GM12874 (cell line): ENCODE data around the gene CCDC198.

Experiments
- TF ChIP-seq, protein P1 (sequence below): IDR thresholded peaks from 2 replicates; pipeline ENCODE4 v1.5.1; 2011; ENCODE audit warnings: low read depth, mild to moderate bottlenecking, control low read depth, low read length, moderate library complexity; ENCODE audit not compliant: insufficient read depth

Gene CCDC198

DNA sequence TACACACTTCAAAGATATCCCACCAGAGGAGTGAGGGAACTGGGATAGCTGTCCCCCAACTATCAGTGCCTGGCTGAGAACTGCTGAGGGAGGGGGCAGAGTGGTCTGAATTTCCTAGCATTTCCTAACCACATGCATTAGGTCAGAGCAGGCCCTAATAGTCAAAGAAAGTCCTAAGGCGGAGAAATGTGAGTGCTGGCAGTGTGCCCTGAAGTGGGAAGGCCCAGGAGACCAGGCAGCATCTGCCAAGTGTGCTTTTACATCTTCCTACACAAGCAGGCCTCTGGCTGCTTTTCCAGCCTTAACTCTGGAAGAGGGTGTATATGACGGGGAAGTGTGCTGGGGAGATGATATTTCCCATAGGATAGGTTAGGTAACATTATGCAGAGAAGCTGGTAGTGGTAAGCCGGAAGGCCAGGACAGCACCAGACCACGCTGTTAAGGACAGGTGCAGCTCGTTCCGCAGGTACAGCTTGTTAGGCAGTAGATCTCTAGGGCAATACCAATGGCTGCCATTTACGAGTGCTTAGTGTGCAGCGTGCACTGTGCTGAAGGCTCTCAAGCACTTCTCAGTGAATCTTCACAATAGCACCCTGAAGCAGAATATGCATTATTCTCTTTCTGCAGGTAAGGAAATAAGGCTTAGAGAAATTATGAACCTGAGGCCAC, 9.1 kb upstream of the CCDC198 start:
- TF ChIP-seq, protein P1, sequence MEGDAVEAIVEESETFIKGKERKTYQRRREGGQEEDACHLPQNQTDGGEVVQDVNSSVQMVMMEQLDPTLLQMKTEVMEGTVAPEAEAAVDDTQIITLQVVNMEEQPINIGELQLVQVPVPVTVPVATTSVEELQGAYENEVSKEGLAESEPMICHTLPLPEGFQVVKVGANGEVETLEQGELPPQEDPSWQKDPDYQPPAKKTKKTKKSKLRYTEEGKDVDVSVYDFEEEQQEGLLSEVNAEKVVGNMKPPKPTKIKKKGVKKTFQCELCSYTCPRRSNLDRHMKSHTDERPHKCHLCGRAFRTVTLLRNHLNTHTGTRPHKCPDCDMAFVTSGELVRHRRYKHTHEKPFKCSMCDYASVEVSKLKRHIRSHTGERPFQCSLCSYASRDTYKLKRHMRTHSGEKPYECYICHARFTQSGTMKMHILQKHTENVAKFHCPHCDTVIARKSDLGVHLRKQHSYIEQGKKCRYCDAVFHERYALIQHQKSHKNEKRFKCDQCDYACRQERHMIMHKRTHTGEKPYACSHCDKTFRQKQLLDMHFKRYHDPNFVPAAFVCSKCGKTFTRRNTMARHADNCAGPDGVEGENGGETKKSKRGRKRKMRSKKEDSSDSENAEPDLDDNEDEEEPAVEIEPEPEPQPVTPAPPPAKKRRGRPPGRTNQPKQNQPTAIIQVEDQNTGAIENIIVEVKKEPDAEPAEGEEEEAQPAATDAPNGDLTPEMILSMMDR, result no peak

DNA sequence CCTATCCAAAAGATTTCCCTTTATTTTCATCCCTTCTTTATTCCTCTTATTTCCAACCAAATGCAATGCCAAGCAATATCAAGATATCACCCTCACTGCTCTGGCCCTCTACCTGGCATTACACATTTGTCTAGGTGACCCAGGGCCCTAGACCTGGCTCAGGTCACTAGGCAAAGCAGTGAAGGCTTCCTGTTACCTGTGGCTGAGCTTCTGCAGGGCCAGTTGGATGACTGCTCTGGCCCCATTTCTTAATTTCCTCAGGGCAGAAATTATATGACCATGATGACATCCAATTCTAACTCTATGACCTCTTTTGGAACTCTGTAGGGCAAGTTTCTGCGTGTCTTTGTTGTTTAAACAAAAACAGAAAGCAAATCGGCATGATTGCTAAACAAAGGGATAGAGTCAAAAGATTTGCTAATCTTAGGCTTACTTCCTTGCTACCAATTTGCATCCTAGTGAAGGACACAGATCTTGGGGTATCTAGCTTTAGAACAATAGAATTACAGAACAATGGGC, 7.4 kb upstream of the CCDC198 start:
- TF ChIP-seq, protein P1, result no peak

DNA sequence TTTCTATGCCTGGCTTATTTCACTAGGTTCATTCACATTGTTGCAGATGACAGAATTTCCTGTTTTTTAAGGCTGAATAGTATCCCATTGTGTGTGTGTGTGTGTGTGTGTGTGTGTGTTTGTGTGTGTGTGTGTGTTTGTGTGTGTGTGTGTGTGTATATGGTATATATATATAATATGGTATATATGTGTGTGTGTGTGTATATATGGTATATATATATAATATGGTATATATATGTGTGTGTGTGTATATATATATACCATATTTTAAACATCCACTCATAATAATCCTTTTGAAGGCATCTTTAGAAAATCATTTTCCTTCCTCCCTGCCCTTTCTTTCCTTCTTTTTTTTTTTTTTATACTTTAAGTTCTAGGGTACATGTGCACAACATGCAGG, 5.0 kb upstream of the CCDC198 start:
- TF ChIP-seq, protein P1, result no peak

DNA sequence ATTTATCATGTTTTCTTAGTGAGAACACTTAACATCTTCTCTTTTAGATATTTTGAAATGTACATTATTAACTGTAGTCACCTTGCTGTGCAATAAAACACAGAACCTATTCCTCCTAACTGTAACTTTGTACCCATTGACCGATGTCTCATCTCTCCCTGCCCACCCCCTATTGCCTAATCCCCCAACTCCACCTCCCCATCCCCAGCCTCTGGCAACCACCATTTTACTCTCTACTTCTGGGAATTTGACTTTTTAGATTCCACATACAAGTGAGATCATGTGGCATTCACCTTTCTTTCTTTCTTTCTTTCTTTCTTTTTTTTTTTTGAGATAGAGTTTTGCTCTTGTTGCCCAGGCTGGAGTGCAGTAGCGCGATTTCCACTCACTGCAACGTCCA, 4.4 kb upstream of the CCDC198 start:
- TF ChIP-seq, protein P1, result no peak

DNA sequence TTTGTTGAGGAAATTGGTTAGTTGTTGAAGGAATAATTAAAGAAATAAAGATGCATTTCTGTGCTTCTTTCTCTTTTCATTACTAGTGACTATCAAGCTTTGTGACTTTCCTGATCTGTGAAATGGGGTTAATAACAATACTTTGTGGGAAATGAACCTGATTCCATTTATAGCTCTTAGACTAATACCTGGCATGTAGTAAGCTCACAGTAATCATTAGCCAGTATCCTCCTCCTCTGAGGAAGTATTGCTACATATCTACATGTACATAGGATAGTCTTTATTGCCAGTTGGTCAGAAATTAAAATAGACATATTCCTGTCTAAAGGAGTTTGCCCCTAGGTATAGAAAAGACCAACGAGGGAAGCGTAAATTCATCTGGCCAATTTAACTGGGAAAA, 1.8 kb upstream of the CCDC198 start:
- TF ChIP-seq, protein P1, result no peak

DNA sequence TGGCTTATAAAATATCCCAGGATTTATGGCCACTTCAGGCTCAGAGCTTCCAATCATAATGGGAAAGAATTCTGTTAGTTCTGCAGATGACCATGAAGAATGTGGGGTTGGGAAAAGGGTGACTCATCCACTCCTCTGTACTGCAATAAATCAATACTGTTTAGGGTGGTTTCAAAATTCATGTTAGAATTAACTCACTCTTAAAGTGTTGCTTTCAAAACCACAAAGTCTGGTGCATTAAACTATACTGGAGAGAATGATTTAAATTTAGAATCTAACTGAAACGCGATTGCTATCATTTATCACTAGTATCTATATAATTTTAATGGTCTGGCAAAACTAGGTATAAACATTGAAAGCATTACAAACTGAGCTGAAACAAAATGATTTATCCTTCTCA, 798 bp downstream of the CCDC198 start:
- TF ChIP-seq, protein P1, result no peak

DNA sequence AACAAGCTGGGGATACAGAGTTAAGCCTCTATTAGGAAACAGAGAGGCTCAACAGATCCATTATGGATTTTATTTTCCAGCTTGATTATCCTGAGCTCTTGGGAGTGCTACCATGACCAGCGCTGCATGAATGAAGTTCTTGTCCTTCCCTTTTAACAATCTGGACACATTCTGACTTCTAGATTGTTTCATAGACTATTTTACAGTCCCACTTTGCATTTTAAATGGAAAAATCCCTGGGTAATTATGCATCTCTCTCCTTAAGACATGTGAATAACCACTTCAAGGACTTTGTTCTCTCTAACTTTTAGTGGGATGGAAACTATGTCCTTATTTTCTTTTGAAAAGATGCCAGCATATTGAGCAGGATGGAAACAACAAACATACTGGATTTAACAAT, 2.0 kb downstream of the CCDC198 start:
- TF ChIP-seq, protein P1, result no peak
